ENCODE measurements around the gene ZNF709.
"Not testable (repeated sequence)": the region's sequence is repeated elsewhere in the genome, so short reads cannot be mapped to it uniquely, and the experiment has no call there.

ZNF709 gene

GRCh38 chr19:12484371-12485051 is at the start of gene ZNF709:
Gene ZNF709, minus strand, starts transcription at chr19:12484816. Its CDS starts 159 bp downstream, at chr19:12484657.
- peak; percentile 60 to 83 (median 79) for DNase-seq (ENCODE audit: low read depth in 3 of 3, low spot score in 1 of 3)

- DNase-seq (ENCODE audit: low read depth in 3 of 3, low spot score in 1 of 3): no peak
Observed at GRCh38 chr19:12527034-12527836, 42.6 kb upstream of the ZNF709 start.

DNA sequence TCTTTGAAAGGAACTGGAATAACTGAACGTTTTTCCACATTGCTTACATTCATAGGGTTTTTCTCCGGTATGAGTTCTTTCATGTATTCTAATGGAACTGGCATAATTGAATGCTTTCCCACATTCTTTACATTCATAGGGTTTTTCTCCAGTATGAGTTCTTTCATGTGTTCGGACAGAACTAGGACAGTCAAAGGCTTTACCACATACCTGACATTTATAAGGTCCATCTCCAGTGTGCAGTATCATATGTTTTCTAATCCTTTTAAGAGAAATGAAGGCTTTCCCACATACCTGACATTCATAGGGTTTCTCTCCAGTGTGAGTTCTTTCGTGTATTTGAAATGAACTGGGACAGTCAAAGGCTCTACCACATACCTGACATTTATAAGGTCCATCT is 41.9 kb upstream of the ZNF709 start:
- DNase-seq (ENCODE audit: low read depth in 3 of 3, low spot score in 1 of 3): no peak

DNA sequence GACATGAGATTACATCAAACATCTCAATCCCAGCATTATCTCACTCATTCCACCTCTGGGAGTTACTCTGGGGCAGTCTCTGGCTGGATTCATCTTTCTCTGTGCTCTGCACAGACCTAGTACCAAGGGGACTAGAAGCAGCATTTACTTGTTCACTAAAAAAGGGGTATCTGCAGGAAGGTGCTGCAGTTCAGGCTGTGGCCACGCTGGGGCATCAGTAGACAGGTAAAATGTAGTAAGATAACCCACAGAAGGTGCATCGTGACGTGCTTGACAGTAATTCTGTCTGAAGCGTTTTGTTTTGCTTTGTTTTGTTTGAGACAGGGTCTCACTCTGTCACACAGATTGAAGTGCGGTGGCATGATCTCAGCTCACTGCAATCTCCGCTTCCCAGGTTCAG is 37.4 kb upstream of the ZNF709 start:
- no peak for DNase-seq (ENCODE audit: low read depth in 3 of 3, low spot score in 1 of 3)

GRCh38 chr19:12513531-12514061 is 29.0 kb upstream of the ZNF709 start:
- no peak for DNase-seq (ENCODE audit: low read depth in 3 of 3, low spot score in 1 of 3)

DNA sequence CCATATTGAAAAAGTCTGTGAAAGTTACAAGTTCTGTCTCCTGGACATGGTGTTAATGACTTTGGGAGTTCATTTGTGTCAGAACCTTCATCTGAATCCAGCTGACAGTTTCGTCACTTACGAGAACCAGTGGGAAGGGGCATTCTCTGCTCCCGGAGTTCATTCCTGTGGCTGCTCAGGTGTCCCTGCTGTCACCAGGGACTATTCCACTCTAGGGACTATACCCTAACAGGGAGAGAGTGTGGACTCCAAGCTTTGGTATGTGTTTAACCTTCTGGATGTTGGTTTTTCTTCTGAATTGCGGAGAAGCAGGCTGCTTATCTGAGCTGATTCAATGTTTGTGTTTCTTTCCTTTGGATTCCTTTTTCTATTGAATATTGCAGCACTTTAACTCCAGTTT is 12.4 kb upstream of the ZNF709 start:
- DNase-seq (ENCODE audit: low read depth in 3 of 3, low spot score in 1 of 3): no peak

DNA sequence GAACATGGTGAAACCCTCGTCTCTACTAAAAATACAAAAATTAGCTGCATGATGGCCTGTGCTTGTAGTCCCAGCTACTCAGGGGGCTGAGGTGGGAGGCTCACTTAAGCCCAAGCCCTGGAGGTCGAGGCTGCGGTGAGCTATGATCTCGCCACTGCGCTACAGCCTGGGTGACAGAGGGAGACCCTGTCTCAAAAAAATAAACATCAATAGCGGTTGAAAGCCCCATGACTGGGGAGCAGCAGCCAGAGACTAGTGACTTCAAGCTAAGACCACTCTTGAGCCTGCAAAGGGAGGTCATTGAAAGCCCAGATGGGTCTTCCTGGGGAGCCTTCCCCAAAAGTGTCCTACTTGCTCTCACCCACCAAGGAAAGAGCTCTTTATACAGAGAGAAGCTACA is 11.9 kb upstream of the ZNF709 start:
- DNase-seq (ENCODE audit: low read depth in 3 of 3, low spot score in 1 of 3): no peak

GRCh38 chr19:12495002-12495802 is 10.6 kb upstream of the ZNF709 start:
- peak; percentile 79 to 85 (median 80) for DNase-seq (ENCODE audit: low read depth in 3 of 3, low spot score in 1 of 3)

DNA sequence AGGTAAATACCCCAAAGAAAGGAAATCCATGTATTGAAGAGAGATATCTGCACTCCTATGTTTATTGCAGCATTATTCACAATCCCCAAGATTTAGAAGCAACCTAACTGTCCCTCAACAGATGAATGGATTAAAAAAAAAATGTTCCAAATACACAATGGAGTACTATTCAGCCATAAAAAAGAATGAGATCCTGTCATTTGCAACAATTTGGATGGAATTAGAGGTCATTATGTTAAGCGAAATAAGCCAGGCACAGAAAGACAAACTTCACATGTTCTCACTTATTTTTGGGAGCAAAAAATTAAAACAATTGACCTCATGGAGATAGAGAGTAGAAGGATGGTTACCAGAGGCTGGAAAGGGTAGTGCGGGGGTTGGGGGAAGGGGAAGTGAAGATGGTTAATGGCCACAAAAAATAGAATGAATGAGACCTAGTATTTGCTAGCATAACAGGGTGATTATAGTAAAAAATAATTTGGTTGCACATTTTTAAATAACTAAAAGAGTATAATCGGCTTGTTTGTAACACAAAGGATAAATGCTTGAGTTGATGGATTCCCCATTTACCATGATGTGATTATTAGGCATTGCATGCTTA is 9.7 kb upstream of the ZNF709 start:
- DNase-seq (ENCODE audit: low read depth in 3 of 3, low spot score in 1 of 3): no peak

DNA sequence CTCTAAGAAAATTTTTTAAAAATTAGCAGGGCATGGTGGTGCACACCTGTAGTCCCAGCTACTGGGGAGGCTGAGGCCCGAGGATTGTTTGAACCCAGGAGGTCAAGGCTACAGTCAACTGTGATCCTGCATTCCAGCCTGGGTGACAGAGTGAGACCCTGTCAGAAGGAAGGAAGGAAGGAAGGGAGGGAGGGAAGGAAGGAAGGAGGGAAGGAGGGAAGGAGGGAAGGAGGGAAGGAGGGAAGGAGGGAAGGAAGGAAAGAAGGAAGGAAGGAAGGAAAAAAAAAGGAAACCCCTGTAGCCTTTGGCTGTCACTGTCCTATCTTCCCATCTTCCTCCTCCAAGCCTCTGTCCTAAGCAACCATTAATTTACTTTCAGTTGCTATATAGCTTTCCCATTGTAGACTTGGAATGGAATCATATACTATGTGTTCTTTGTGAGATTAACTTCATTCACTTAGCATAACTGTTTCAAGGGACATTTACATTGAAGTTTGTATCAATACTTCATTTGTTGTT is 1.7 kb upstream of the ZNF709 start:
- DNase-seq (ENCODE audit: low read depth in 3 of 3, low spot score in 1 of 3): not testable (repeated sequence)

- no peak for DNase-seq (ENCODE audit: low read depth in 3 of 3, low spot score in 1 of 3)
Observed at GRCh38 chr19:12485571-12485970, 955 bp upstream of the ZNF709 start.

GRCh38 chr19:12485052-12485416 is 418 bp upstream of the ZNF709 start:
- DNase-seq (ENCODE audit: low read depth in 3 of 3, low spot score in 1 of 3): no peak

DNA sequence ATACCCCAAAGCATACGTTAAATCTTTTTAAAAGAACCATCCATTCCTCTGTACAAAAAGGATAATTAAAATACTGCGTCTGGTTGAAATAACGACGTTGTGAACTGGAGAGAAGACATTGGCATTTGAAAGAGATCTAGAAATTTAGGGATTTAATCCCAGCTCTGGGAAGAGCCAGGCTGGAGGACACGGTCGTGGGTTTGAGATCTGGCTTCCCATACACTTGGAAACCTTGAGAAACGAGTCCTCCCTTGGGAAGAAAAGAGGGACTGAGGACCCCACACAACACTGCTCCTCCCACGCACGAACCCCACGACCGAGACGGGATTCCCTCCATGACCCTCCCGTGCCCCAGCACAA is 625 bp downstream of the ZNF709 start:
- DNase-seq (ENCODE audit: low read depth in 3 of 3, low spot score in 1 of 3): no peak

DNA sequence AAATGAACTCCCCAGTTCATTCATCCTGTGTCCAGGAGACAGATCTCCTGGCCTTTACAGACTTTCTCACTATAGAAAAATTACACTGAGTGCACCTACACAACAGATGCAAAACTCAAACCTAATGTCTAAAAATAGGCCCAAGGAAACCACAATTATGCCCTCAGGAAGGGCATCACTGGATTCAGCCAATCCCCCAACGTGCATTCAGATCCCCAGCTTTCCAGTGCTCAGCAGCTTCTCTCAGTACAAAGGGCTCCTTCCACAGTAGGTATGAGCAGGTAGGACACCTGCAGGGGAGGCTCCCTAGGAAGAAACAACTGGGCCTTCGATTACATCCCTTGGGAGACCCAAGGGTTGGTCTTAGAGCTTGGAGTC is 2.1 kb downstream of the ZNF709 start:
- DNase-seq (ENCODE audit: low read depth in 3 of 3, low spot score in 1 of 3): no peak

DNA sequence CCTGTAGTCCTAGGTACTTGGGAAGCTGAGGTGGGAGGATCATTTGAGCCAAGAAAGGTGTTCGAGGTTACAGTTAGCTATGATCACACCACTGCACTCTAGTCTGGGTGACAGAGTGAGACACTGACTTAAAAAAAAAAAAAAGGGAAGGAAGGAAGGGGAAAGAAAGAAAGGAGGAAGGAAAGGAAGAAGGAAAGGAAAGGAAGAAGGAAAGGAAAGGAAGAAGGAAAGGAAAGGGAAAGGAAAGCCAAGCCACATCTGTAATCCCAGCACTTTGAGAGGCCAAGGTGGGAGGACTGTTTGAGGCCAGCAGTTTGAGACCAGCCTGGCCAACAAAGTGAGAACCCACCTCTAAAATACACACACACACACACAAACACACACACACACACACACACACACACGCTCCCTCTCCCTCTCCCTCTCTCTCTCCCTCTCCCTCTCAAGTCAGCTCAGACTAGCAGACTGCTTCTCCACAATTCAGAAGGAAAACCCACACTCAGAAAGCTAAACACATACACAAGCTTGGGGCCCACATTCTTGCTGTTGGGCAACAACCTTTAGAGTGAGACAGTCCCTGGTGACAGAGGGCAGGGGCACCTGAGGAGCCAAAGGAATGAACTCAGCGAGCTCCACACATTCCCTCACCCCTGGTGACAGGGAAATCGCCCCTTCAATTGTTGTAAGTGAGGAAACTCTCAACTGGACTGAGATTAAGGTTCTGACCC is 2.7 kb downstream of the ZNF709 start:
- no peak for DNase-seq (ENCODE audit: low read depth in 3 of 3, low spot score in 1 of 3)

DNA sequence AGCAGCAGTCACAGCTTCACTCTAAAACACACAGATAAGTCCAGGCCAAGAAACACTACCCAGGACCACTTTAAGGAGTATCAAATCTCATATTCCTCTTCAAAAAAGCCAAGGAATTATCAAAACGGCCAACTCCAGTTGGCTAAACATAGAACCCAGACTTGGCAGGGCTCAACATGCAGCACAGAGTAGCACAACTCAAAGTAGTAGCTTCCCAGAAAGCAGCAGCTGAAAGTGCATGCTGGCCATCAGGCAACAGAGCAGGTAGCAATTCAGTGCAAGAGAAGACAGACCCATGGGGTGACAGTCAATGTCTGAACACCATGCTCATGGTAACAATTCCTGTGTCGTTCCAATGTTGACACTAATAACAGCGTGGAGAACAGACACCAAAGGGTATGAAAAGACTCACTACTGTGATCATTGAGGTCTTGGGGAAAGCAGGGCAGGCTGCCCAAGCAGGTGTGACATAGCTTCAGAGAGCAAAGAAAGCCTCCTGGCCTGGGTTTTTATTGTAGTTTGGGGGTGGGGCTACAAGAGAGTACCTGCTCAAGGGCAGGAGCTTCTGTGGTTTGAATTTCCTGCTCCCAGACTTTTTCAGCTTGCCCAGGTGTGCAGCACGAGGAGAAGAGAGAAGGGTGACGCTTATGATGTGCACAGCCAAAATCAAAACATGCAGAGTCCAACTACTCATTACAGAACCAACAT is 6.2 kb downstream of the ZNF709 start:
- DNase-seq (ENCODE audit: low read depth in 3 of 3, low spot score in 1 of 3): no peak

DNA sequence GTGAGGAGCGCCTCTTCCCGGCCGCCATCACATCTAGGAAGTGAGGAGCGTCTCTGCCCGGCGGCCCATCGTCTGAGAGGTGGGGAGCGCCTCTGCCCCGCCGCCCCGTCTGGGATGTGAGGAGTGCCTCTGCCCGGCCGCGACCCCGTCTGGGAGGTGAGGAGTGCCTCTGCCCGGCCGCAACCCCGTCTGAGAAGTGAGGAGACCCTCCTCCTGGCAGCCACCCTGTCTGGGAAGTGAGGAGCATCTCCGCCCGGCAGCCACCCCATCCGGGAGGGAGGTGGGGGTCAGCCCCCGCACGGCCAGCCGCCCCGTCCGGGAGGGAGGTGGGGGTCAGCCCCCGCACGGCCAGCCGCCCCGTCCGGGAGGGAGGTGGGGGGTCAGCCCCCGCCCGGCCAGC is 17.0 kb downstream of the ZNF709 start:
- DNase-seq (ENCODE audit: low read depth in 3 of 3, low spot score in 1 of 3): not testable (repeated sequence)

GRCh38 chr19:12465211-12465610 is 19.4 kb downstream of the ZNF709 start:
- no peak for DNase-seq (ENCODE audit: low read depth in 3 of 3, low spot score in 1 of 3)

GRCh38 chr19:12464769-12465168 is 19.8 kb downstream of the ZNF709 start:
- no peak for DNase-seq (ENCODE audit: low read depth in 3 of 3, low spot score in 1 of 3)

- DNase-seq (ENCODE audit: low read depth in 3 of 3, low spot score in 1 of 3): not testable (repeated sequence)
Observed at GRCh38 chr19:12464139-12464538, 20.5 kb downstream of the ZNF709 start.

All from stimulated activated CD4-positive, alpha-beta T cell treated with anti-CD3 and anti-CD28 coated beads, TNF-alpha, amount 100 ng/mL, for 1 hour (primary cell).